GM06990 (cell line): Measurements from ENCODE around the gene CDH2.

Experiments used
- DNase-seq: peaks from one replicate; pipeline ENCODE4 v3.0.0-alpha.2; 2011; ENCODE audit not compliant: insufficient read length; ENCODE audit errors: extremely low read depth
- H3K27me3 ChIP-seq: replicated peaks from 2 replicates; pipeline ENCODE4 v1.6.0; 2011; ENCODE audit warnings: low read length; ENCODE audit not compliant: control insufficient read depth, insufficient read depth
- H3K36me3 ChIP-seq: 2 replicates; pipeline ENCODE4 v1.5.1; 2011; ENCODE audit warnings: low read length; ENCODE audit not compliant: control insufficient read depth, insufficient read depth
- H3K4me3 ChIP-seq: replicated peaks from 2 replicates; pipeline ENCODE4 v1.5.1; 2011; ENCODE audit warnings: low read depth, mild to moderate bottlenecking, control low read depth, low read length
- TF ChIP-seq, protein P1 (sequence below): IDR thresholded peaks from 2 replicates; pipeline ENCODE4 v1.5.1; 2011; ENCODE audit warnings: low read length, control low read depth, mild to moderate bottlenecking, inconsistent platforms; ENCODE audit not compliant: insufficient read depth, poor library complexity, severe bottlenecking

Gene CDH2

DNA sequence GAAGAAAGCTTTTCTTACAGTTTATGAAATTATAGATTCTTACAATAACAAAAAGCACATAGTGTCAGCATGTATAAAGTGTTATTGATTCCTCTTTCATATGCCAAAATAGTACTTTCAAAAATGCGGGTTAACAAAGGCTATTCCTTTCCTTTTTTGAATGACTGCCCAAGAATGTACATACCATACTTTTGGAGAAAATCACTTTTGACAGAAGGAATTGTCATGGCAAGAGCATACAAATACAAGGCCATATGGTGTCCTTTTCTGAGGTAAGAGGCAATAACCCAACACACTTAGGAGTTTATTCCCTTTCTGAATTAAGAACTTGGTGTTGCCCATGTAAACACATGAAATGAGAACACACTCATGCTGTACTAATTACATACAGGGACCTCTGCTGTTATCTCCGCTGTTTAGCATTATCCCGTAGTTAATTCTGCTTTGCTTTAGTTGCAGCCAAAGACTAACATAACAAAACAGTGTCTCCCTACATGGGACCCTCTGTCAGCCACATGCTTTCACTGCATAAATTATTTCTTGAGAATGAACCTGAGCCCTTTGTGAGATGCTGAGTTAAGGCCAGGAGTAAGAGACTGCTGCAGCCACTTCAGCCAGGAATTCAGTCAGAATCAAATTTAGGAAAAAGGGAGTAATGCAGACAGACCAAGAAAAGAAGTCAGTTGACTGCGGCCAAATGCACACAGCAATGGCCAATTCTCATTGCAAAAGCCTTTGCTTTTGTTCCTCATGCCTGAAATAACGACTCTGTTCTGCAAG lies 67.0 kb downstream of the CDH2 start:
- TF ChIP-seq, protein P1, sequence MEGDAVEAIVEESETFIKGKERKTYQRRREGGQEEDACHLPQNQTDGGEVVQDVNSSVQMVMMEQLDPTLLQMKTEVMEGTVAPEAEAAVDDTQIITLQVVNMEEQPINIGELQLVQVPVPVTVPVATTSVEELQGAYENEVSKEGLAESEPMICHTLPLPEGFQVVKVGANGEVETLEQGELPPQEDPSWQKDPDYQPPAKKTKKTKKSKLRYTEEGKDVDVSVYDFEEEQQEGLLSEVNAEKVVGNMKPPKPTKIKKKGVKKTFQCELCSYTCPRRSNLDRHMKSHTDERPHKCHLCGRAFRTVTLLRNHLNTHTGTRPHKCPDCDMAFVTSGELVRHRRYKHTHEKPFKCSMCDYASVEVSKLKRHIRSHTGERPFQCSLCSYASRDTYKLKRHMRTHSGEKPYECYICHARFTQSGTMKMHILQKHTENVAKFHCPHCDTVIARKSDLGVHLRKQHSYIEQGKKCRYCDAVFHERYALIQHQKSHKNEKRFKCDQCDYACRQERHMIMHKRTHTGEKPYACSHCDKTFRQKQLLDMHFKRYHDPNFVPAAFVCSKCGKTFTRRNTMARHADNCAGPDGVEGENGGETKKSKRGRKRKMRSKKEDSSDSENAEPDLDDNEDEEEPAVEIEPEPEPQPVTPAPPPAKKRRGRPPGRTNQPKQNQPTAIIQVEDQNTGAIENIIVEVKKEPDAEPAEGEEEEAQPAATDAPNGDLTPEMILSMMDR, result no peak
- H3K4me3 ChIP-seq, result no peak overlapping the region
- no peak for DNase-seq
- H3K27me3 ChIP-seq, result no peaks in the 10 kb centered on the region
- H3K36me3 ChIP-seq, result no peaks in the 10 kb centered on the region

DNA sequence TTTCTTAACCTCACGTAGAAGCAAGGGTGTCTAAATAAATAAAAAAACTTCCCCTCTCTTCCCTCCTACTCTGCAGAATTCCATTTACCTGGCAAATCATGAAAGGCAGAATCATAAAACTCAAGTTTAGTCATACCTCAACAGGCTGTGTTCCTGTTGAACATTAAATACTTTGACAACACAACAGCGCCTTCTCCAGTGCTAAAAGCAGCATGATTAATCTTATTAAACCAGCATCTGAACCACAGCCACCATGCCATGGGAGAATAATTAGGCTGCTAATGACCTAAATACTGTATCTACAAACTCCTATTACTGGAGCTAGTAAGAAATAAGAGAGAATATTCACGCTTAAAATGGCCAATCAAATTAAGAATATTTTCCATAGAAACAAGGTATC lies 68.1 kb downstream of the CDH2 start:
- TF ChIP-seq, protein P1, result no peak
- H3K4me3 ChIP-seq, result no peak overlapping the region
- no peaks in the 10 kb centered on the region for H3K27me3 ChIP-seq
- no peak for DNase-seq
- no peaks in the 10 kb centered on the region for H3K36me3 ChIP-seq

DNA sequence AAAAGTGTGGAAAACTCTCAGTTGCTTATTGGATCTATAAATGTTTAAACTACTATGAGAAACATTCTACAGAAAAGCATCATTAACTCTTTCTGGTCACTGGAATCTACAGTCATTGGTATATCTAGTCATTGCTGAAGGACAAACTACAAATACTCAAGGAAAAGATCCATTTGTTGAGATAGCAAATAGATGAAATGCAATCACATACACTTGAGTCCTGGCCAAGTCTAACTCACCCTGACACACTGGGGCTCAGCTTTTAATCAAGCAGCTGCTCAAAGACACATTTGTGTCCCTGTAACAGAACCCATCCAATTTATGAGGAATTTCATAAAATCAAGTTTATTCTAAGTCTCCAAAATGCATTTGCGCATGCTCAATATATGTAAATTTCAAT lies 68.7 kb downstream of the CDH2 start:
- H3K36me3 ChIP-seq, result no peaks in the 10 kb centered on the region
- no peaks in the 10 kb centered on the region for H3K27me3 ChIP-seq
- no peak overlapping the region for H3K4me3 ChIP-seq
- TF ChIP-seq, protein P1, result no peak
- DNase-seq, result no peak

DNA sequence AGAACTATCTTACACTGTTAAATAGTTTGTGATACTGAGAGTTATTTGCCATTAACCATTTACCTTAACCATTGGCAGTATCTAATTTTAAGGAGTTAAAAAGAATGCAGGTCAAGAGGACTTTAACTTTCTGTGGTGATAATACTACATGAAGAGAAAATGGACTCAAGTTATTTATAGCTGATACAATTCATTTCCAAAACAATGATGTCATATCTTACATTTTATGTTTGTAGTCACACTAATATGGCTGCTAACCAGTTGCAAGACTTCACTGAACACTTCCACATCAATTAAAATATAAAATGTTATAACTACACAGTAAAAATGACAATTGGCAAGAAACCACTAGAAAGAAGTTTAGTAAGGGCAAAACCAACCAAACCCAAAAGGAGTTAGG lies 77.7 kb downstream of the CDH2 start:
- H3K36me3 ChIP-seq, result no peaks in the 10 kb centered on the region
- no peak for DNase-seq
- no peaks in the 10 kb centered on the region for H3K27me3 ChIP-seq
- H3K4me3 ChIP-seq, result no peak overlapping the region
- TF ChIP-seq, protein P1, result no peak

DNA sequence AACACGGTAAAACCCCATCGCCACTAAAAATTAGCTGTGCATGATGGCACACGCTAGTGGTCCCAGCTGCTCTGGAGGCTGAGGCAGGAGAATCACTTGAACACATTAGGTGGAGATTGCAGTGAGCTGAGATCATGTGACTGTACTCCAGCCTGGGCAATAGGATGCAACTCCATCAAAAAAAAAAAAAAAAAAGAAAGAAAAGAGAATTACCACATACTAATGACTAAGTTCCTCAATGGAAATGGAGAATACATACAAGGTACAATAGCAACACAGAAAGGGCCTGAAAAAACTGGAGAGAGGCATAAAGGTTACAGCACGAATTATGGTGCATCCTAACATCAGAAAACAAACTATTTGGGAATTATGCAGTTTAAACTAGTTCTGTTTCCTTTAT lies 81.3 kb downstream of the CDH2 start:
- no peak for DNase-seq
- TF ChIP-seq, protein P1, result no peak
- Histone ChIP-seq H3K36me3 (no peaks in the 10 kb centered on the region), H3K4me3 (no peak overlapping the region), H3K27me3 (no peaks in the 10 kb centered on the region)

DNA sequence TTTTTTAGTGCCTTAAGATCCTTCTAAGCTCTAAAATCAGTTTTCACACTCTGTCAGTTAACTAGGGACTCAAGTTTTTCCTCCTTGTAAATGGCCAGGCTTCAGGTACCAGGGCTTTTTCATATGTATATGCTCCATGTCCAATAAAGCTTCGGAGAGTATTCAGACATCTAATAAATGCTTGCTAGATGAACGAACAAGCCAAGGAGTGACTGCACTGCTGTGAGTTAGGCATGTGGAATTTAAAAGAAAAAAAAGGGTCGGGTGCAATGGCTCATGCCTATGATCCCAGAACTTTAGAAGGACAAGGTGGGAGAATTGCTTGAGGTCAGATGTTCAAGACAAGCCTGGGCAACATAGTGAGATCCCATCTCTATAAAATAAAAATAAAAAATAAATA lies 81.9 kb downstream of the CDH2 start:
- DNase-seq, result no peak
- no peak overlapping the region for H3K4me3 ChIP-seq
- H3K36me3 ChIP-seq, result no peaks in the 10 kb centered on the region
- H3K27me3 ChIP-seq, result no peaks in the 10 kb centered on the region
- TF ChIP-seq, protein P1, result no peak
